Progenitor cell of endocrine pancreas (in vitro differentiated cells): ENCODE measurements around the gene PCDH15. TPM values are rescaled to one million over a fixed set of nuclear protein-coding genes. Genes with fewer than 3 reads are reported as not detected.

Source experiments
- DNase-seq: peaks from one replicate; pipeline ENCODE4 v3.0.0; 2021; ENCODE audit warnings: low spot score; ENCODE audit not compliant: unreplicated experiment
- H3K27ac Mint-ChIP-seq: 2 replicates; pipeline ENCODE4 v1.8.0; 2021; ENCODE audit warnings: mild to moderate bottlenecking, moderate library complexity, mixed read lengths
- H3K27me3 Mint-ChIP-seq: 2 replicates; pipeline ENCODE4 v1.8.0; 2021; ENCODE audit warnings: mixed read lengths
- H3K36me3 Mint-ChIP-seq: 2 replicates; pipeline ENCODE4 v1.8.0; 2022; ENCODE audit warnings: mixed read lengths; ENCODE audit not compliant: insufficient read depth
- H3K4me1 Mint-ChIP-seq: 2 replicates; pipeline ENCODE4 v1.8.0; 2021; ENCODE audit warnings: low read depth, mixed read lengths
- H3K4me3 Mint-ChIP-seq: 2 replicates; pipeline ENCODE4 v1.8.0; 2021; ENCODE audit warnings: low read depth, mild to moderate bottlenecking, moderate library complexity, mixed read lengths
- H3K9me3 Mint-ChIP-seq: 2 replicates; pipeline ENCODE4 v1.8.0; 2021; ENCODE audit warnings: low read depth, mixed read lengths
- total RNA-seq: library from RNA; stranded (reverse); gene quantifications from 2 replicates; pipeline ENCODE4 v1.2.1, GENCODE V29; 2021
- TF ChIP-seq, protein P1 (sequence below): fragments of 200-600 bp; sonication (generic); IDR thresholded peaks from one replicate; pipeline ENCODE4 v1.5.0; 2021; ENCODE audit warnings: antibody characterized with exemption, mild to moderate bottlenecking; ENCODE audit not compliant: unreplicated experiment

Gene PCDH15
- total RNA-seq, 1 donor from 2014 or later: 0.14 TPM

DNA sequence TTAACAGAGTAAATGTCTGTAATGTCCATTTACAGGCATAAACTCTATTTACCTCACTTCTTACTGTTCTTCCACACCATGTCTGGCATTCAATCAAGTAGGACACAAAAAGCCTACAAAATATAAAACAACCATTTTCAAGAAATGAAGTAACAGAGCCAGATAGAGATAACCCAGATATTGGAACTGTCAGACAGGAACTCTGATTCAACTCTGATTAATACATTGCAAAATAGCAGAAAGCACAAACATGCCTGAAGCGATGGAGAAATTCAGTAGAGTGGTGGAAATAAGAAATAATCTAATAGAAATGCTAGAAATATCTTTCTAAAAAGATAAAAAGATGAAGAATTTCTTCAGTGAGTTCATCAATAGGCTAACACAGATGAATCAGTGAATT, 964.4 kb downstream of the PCDH15 start:
- H3K27ac Mint-ChIP-seq: no peak overlapping the region
- no peak for DNase-seq
- no peaks in the 10 kb centered on the region for H3K27me3 Mint-ChIP-seq
- no peaks in the 10 kb centered on the region for H3K9me3 Mint-ChIP-seq
- TF ChIP-seq, protein P1, sequence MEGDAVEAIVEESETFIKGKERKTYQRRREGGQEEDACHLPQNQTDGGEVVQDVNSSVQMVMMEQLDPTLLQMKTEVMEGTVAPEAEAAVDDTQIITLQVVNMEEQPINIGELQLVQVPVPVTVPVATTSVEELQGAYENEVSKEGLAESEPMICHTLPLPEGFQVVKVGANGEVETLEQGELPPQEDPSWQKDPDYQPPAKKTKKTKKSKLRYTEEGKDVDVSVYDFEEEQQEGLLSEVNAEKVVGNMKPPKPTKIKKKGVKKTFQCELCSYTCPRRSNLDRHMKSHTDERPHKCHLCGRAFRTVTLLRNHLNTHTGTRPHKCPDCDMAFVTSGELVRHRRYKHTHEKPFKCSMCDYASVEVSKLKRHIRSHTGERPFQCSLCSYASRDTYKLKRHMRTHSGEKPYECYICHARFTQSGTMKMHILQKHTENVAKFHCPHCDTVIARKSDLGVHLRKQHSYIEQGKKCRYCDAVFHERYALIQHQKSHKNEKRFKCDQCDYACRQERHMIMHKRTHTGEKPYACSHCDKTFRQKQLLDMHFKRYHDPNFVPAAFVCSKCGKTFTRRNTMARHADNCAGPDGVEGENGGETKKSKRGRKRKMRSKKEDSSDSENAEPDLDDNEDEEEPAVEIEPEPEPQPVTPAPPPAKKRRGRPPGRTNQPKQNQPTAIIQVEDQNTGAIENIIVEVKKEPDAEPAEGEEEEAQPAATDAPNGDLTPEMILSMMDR: no peak
- no peak overlapping the region for H3K4me3 Mint-ChIP-seq
- no peaks in the 10 kb centered on the region for H3K36me3 Mint-ChIP-seq
- H3K4me1 Mint-ChIP-seq: peaks cover 6% of the 10 kb centered on the region

DNA sequence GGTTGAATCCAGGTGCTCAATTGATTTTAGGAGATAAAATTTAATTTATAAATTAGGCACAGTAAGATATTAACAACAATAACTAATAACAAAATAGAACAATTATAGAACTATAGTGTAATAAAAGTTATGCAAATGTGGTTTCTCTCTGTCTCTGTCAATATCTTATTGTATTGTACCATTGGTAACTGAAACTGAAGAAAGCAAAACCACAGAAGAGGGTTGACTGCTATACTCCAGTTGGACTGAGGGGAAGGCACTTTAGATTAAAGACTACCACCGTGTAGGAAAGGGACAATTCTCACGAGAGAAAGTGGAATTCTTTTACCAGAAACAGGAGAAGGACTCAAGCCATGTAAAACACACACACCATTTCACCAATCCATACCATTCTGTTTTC, 967.1 kb downstream of the PCDH15 start:
- TF ChIP-seq, protein P1: no peak

DNA sequence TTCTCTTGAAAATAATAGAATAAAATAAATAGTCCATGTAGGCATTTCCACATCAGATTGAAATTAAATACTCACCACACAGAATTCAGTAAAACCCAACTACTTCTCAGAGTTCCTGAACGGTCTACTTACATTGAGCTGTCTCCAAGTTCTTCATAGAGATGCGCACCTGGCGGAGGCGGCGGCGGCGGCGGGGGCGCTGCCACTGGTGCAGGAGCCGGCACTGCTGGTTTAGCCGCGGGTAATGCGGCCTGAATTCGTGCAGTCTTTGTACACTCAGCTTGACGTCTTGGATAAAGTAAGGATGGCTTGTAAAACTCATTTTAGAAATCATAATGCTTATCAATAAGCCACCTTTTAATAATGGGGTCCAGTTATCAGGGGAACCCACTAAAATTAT, 973.8 kb downstream of the PCDH15 start:
- H3K4me1 Mint-ChIP-seq: peaks cover 1% of the 10 kb centered on the region
- H3K27ac Mint-ChIP-seq: no peak overlapping the region
- no peaks in the 10 kb centered on the region for H3K36me3 Mint-ChIP-seq
- TF ChIP-seq, protein P1: no peak
- no peak overlapping the region for H3K4me3 Mint-ChIP-seq
- H3K9me3 Mint-ChIP-seq: no peaks in the 10 kb centered on the region
- H3K27me3 Mint-ChIP-seq: no peaks in the 10 kb centered on the region
- DNase-seq: no peak

More for the DNA sequence above, 967.1 kb downstream of the PCDH15 start:
- Mint-ChIP-seq H3K27me3 (no peaks in the 10 kb centered on the region), H3K9me3 (no peaks in the 10 kb centered on the region), H3K27ac (no peak overlapping the region), H3K36me3 (no peaks in the 10 kb centered on the region), H3K4me3 (no peak overlapping the region), H3K4me1 (no peaks in the 10 kb centered on the region)
- no peak for DNase-seq

DNA sequence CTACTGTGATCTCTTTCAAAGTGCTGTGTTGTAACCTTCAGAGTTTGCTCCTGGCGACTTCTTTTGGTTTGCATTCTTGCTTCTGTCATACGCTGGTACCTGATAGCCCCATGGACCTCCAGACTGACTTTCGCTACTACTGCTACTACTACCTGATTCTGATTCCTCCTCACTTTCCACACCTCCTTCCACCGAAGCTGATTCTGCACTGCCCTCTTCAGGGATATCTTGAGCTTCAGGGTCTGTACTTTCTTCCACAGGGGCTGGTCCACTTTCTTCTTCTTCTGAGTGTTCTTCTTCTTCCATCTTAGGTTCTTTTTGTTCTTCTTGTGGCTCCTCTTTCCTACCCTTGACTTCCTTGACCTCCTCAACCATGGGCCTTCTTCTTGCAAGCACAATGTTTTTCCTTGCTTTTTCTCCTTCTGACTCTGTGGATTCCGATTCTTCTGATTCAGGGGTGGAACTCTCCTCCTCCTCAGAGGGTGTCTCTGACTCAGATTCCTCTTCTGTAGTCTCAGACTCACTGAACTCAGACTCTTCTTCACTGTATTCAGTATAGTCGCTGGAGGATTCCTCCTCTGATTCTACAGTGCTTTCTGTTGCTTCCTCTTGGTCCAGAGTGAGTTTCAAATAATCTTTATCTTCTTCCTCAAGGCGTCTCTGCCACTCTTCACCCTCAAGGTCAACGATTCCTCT, 992.2 kb downstream of the PCDH15 start:
- no peak for DNase-seq
- Mint-ChIP-seq H3K27me3 (no peaks in the 10 kb centered on the region), H3K4me3 (no peak overlapping the region), H3K4me1 (no peaks in the 10 kb centered on the region), H3K36me3 (no peaks in the 10 kb centered on the region), H3K27ac (no peak overlapping the region), H3K9me3 (no peaks in the 10 kb centered on the region)
- TF ChIP-seq, protein P1: no peak

DNA sequence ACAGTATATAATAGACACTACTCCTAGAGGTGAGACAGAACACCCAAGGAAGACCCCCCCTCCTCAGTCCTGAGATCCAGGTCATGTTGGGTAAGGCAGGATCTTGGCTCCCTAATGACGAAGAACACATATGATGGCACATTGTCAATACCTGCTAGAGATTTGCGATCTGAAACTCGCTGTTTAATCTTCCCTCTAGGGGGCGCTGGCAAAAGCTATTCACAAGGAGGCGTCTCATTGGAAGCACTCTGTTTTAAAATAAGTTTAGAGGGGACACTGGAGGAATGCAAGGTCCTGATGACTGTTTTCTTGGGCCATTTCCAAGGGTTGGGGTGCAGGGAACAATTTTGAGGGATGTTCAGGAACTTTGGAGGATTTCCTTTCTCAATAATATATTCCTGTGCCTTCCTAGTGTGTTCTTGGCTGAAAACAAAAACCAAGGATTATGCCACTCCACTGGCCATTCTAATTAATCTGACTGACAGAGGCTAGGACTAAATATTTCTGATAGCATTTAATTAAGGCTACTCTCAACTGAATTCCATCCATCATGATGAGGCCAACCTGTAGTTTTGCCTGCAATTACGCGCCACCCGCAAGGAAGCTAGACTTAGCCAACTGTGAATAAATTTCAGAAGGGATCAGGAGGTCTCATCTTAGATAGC, 1014.7 kb downstream of the PCDH15 start:
- TF ChIP-seq, protein P1: peak; percentile 40
- Mint-ChIP-seq H3K27ac (no peak overlapping the region), H3K4me1 (no peaks in the 10 kb centered on the region), H3K27me3 (no peaks in the 10 kb centered on the region), H3K36me3 (no peaks in the 10 kb centered on the region), H3K4me3 (no peak overlapping the region), H3K9me3 (peaks cover 3% of the 10 kb centered on the region)
- no peak for DNase-seq
